ENCODE data around the gene RPS21.

DNA sequence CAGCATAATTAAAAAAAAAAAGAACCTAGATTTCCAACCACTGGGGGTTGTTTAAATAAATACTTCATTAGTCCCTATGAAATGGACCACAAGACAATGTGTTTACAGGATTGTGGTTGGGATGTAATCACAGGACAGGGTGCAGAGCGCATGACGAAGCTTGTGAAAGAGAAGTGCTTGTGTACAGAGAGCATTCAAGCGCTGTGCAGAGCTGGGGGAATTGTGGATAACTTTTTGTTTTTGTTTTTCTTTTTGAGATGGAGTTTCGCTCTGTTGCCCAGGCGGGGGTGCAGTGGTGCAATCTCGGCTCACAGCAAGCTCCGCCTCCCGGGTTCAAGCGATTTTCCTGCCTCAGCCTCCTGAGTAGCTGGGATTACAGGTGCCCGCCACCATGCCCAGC is 42.1 kb upstream of the RPS21 start:
- no peak for TF ChIP-seq POLR2A (IDR thresholded peaks at IDR 0.05; ENCODE audit: low read length)
- no peak for TF ChIP-seq GATA1 (IDR thresholded peaks at IDR 0.05; ENCODE audit: low read depth, low read length)
